HUES64 (cell line): Measurements from ENCODE around the gene NACC2.
"Not testable (repeated sequence)": the region's sequence is repeated elsewhere in the genome, so short reads cannot be mapped to it uniquely, and the experiment has no call there.

ENCODE experiments used
- H3K27ac ChIP-seq: 2 replicates; pipeline ENCODE4 v1.7.0; 2013; ENCODE audit warnings: low read depth, low read length, inconsistent platforms
- H3K27me3 ChIP-seq: 2 replicates; pipeline ENCODE4 v1.6.1; 2013; ENCODE audit warnings: mild to moderate bottlenecking, low read length; ENCODE audit not compliant: insufficient read depth
- H3K36me3 ChIP-seq: 2 replicates; pipeline ENCODE4 v1.6.1; 2013; ENCODE audit warnings: mild to moderate bottlenecking, low read length; ENCODE audit not compliant: insufficient read depth
- H3K4me1 ChIP-seq: 2 replicates; pipeline ENCODE4 v1.6.1; 2013; ENCODE audit warnings: mild to moderate bottlenecking, low read length, moderate library complexity; ENCODE audit not compliant: insufficient read depth
- H3K4me3 ChIP-seq: 2 replicates; pipeline ENCODE4 v1.5.1; 2013; ENCODE audit warnings: mild to moderate bottlenecking, low read length, moderate library complexity
- H3K9ac ChIP-seq: 2 replicates; pipeline ENCODE4 v1.6.1; 2013; ENCODE audit warnings: mild to moderate bottlenecking, low read depth, low read length
- H3K9me3 ChIP-seq: 2 replicates; pipeline ENCODE4 v1.6.1; 2013; ENCODE audit warnings: low read depth, low read length; ENCODE audit not compliant: insufficient read depth
- WGBS: fragments of 150-250, 120-280 bp; methylation state at CpG from one replicate; pipeline ENCODE4 v1.1.7; 2013; ENCODE audit warnings: missing lambda C conversion rate; 5-methylcytosine and 5-hydroxymethylcytosine counted together

NACC2 gene

DNA sequence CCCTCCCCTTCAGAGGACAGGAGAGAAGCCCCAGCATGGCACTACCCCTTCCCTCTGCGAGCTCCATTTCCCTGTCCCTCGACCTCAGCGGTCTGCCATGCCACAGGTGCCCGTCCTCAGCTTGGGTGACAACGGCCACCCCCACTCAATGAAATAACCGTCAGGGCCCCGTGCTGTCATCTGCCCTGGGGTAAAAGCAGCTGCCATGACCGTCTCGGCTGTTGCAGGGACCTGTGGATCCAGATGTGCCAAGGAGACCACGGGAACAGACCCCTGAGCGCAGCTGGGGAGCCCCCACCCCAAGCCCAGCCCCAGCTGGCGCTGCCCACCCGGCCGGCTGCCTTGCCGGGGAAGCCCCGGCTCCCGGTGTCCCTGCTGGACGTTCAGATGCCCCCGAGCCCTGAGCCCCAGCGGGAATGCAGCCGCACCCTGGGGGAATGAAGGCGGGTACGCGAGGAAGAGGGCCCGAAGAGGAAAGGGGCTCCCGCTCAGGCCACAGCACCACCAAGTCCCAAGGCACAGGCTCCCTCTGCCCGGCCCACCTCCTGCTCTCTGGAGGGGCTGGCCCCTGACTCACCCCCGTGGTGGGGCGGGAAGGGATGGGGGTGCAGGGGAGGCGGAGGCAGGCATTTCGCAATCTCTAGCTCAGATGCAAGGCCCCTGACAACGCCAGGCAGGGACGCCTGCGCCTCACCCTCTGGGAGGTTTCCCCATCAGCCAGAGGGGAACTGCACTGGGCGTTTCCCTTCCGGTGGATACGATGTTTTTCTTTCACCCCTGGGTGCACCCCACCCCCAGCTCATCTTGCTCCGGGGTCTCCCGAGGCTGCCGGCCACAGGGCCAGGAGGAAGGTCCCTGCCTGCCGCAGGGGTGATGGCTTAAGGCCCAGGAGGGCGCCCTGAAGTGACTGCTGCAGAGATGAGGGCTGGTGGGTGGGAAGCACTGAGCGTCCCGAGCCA is 49.2 kb downstream of the NACC2 start:
- 93% methylated on average over 43 of the region's 44 CpGs for WGBS
- Histone ChIP-seq H3K27me3 (peaks cover 9% of the 10 kb centered on the region; the same call in 1 of the 2 replicates), H3K9ac (no peak overlapping the region), H3K36me3 (peaks cover 9% of the 10 kb centered on the region; the same call in 1 of the 2 replicates), H3K9me3 (no peaks in the 10 kb centered on the region), H3K27ac (no peak overlapping the region), H3K4me1 (no peaks in the 10 kb centered on the region), H3K4me3 (no peak overlapping the region)

- no peak overlapping the region for H3K9ac ChIP-seq
- WGBS: 93% methylated on average over 15 of the region's 16 CpGs
Observed at GRCh38 chr9:136044971-136045594, 50.0 kb downstream of the NACC2 start.

GRCh38 chr9:136044207-136044970 is 50.7 kb downstream of the NACC2 start:
- no peak overlapping the region for H3K27ac ChIP-seq

More at GRCh38 chr9:136044971-136045594, 50.0 kb downstream of the NACC2 start:
- Histone ChIP-seq H3K27ac (no peak overlapping the region), H3K36me3 (peaks cover 9% of the 10 kb centered on the region; the same call in 1 of the 2 replicates), H3K4me1 (no peaks in the 10 kb centered on the region), H3K27me3 (peaks cover 2% of the 10 kb centered on the region; the same call in 1 of the 2 replicates), H3K9me3 (no peaks in the 10 kb centered on the region), H3K4me3 (no peak overlapping the region)

DNA sequence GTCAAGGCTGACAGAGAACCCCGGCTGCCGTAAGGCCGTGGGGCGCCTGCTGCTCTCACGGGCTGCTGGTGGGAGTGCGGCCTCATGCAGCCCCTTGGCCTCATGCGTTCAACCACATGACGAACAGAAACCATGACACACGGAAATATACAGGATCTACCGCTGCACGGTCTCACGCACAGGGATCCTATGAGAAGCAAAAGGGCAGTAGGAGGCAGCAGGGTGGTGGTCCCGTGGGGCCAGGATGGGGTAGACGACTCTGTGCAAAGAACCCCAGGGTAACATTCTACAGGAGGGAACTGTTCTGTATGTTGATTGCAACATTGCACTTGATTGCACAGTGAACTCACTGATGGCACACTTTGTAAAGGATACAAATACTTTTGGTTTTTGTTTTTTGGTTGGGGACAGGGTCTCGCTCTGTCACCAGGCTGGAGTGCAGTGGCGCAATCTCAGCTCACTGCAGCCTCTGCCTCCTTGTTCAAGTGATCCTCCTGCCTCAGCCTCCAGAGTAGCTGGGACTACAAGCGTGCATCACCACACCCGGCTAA is 51.6 kb downstream of the NACC2 start:
- peaks cover 6% of the 10 kb centered on the region; the same call in 1 of the 2 replicates for H3K36me3 ChIP-seq
- no peaks in the 10 kb centered on the region for H3K4me1 ChIP-seq
- H3K27ac ChIP-seq: no peak overlapping the region

More at GRCh38 chr9:136044207-136044970, 50.7 kb downstream of the NACC2 start:
- Histone ChIP-seq H3K4me1 (no peaks in the 10 kb centered on the region), H3K4me3 (no peak overlapping the region), H3K27me3 (no peaks in the 10 kb centered on the region), H3K9me3 (peaks cover 4% of the 10 kb centered on the region; the same call in 1 of the 2 replicates), H3K9ac (no peak overlapping the region), H3K36me3 (peaks cover 8% of the 10 kb centered on the region; the same call in 1 of the 2 replicates)
- WGBS: 95% methylated on average over 25 of the region's 25 CpGs

DNA sequence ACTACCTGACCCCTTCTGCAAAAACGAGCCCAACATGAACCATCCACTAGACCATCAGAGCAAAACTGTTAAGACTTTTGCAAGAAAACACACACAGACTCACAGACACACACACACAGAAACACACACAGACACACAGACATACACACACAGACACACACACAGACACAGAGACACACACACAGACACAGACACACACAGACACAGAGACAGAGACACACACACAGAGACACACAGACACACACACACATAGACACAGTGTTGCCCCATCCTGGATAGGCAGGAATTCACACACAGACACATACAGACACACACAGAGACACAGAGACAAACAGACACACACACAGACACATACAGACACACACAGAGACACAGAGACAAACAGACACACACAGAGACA is 52.5 kb downstream of the NACC2 start:
- Histone ChIP-seq H3K27me3 (no peaks in the 10 kb centered on the region), H3K4me3 (no peak overlapping the region), H3K4me1 (no peaks in the 10 kb centered on the region), H3K36me3 (peaks cover 6% of the 10 kb centered on the region; the same call in 1 of the 2 replicates), H3K9me3 (peaks cover 6% of the 10 kb centered on the region; the same call in 1 of the 2 replicates), H3K27ac (no peak overlapping the region), H3K9ac (no peak overlapping the region)
- WGBS: 79% methylated on average over 1 of the region's 1 CpG

More for the DNA sequence above, 51.6 kb downstream of the NACC2 start:
- 95% methylated on average over 18 of the region's 18 CpGs for WGBS
- Histone ChIP-seq H3K9ac (no peak overlapping the region), H3K9me3 (peaks cover 4% of the 10 kb centered on the region; the same call in 1 of the 2 replicates), H3K4me3 (no peak overlapping the region), H3K27me3 (no peaks in the 10 kb centered on the region)

DNA sequence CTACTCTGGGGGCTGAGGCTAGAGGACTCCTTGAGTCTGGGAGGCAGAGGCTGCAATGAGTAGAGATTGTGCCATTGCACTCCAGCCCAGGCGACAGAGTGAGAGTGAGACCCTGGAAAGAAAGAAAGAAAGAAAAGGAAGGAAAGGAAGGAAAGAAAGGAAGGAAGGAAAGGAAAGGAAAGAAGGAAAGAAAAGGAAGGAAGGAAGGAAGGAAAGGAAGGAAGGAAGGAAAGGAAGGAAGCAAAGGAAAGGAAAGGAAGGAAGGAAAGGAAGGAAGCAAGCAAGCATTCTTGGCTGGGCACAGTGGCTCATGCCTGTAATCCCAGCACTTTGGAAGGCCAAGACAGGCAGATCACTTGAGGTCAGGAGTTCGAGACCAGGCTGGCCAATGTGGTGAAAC is 54.2 kb downstream of the NACC2 start:
- H3K4me3 ChIP-seq, H3K36me3 ChIP-seq, H3K9ac ChIP-seq, H3K9me3 ChIP-seq, H3K27ac ChIP-seq, H3K27me3 ChIP-seq, H3K4me1 ChIP-seq: not testable (repeated sequence)
- 95% methylated on average over 2 of the region's 2 CpGs for WGBS

GRCh38 chr9:136039488-136039887 is 55.6 kb downstream of the NACC2 start:
- H3K4me1 ChIP-seq: no peaks in the 10 kb centered on the region
- H3K27ac ChIP-seq: no peak overlapping the region
- H3K4me3 ChIP-seq: no peak overlapping the region
- WGBS: 95% methylated on average over 2 of the region's 2 CpGs
- H3K9ac ChIP-seq: no peak overlapping the region
- no peaks in the 10 kb centered on the region for H3K27me3 ChIP-seq
- peaks cover 6% of the 10 kb centered on the region; the same call in 1 of the 2 replicates for H3K9me3 ChIP-seq
- no peaks in the 10 kb centered on the region; the same call in 1 of the 2 replicates for H3K36me3 ChIP-seq

DNA sequence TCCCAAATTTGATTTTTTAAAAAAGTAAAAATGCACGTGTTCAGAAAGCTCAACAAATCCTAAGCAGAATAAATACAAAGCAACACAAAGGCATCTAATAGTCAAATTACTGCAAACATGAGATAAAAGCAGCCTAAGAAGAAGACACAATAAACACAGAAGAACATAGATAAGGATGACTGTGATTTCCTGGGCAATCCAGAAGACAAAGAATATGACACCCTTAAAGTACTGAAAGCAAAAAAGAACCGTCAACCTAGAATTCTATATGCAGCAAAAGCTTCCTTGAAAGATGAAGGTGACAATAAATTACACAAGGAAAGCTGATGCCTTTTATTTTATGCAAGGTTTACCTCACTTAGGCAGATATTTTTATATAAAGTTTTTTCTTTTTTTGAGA is 58.2 kb downstream of the NACC2 start:
- H3K36me3 ChIP-seq: no peaks in the 10 kb centered on the region; the same call in 1 of the 2 replicates
- no peaks in the 10 kb centered on the region for H3K4me1 ChIP-seq
- no peak overlapping the region for H3K27ac ChIP-seq
- no peaks in the 10 kb centered on the region for H3K27me3 ChIP-seq
- 94% methylated on average over 2 of the region's 2 CpGs for WGBS
- no peak overlapping the region for H3K4me3 ChIP-seq
- H3K9me3 ChIP-seq: peaks cover 6% of the 10 kb centered on the region; the same call in 1 of the 2 replicates
- no peak overlapping the region for H3K9ac ChIP-seq

DNA sequence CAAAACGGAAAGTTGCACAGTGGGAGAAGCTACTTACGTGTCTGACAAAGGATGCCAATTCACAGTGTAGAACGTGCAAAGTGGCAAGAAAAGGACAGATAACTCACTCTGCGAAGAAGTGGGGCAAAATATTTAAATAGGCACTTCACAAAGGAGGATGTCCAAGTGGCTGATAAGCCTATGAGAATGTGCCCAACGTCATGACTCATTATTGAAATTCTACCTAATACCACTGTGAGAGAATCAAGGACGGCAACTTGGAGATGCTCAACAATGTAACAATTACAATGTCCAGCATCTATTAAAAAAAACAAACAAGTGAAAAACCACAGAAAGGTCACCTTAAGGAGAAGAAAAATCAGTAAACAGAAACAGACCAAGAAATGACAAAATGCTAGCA is 59.0 kb downstream of the NACC2 start:
- Histone ChIP-seq H3K27ac (no peak overlapping the region), H3K9me3 (peaks cover 6% of the 10 kb centered on the region; the same call in 1 of the 2 replicates), H3K4me1 (no peaks in the 10 kb centered on the region), H3K27me3 (no peaks in the 10 kb centered on the region), H3K9ac (no peak overlapping the region), H3K4me3 (no peak overlapping the region), H3K36me3 (no peaks in the 10 kb centered on the region; the same call in 1 of the 2 replicates)
- WGBS: 91% methylated on average over 6 of the region's 6 CpGs
